HEK293 (cell line): ENCODE measurements around the gene CD48.

ENCODE experiments used
- BCL11A ChIP-seq: fragments of 450-650 bp; formaldehyde crosslinking; IDR thresholded peaks from 2 replicates; pipeline ENCODE4 v1.5.1; 2016; ENCODE audit warnings: low read depth, missing biosample characterization, missing genetic modification characterization
- ZNF354C ChIP-seq: fragments of 450-650 bp; formaldehyde crosslinking; IDR thresholded peaks from 2 replicates; pipeline ENCODE4 v1.5.1; 2016; ENCODE audit warnings: missing biosample characterization, missing genetic modification characterization, low read depth, borderline replicate concordance
- ZSCAN16 ChIP-seq: fragments of 450-650 bp; formaldehyde crosslinking; IDR thresholded peaks from 2 replicates; pipeline ENCODE4 v1.5.1; 2016; ENCODE audit warnings: missing biosample characterization, missing genetic modification characterization
- TF ChIP-seq, protein P1 (sequence below): fragments of 450-650 bp; formaldehyde crosslinking; IDR thresholded peaks from 2 replicates; pipeline ENCODE4 v1.5.1; 2016; ENCODE audit warnings: missing biosample characterization, missing genetic modification characterization

- TF ChIP-seq, protein P1, sequence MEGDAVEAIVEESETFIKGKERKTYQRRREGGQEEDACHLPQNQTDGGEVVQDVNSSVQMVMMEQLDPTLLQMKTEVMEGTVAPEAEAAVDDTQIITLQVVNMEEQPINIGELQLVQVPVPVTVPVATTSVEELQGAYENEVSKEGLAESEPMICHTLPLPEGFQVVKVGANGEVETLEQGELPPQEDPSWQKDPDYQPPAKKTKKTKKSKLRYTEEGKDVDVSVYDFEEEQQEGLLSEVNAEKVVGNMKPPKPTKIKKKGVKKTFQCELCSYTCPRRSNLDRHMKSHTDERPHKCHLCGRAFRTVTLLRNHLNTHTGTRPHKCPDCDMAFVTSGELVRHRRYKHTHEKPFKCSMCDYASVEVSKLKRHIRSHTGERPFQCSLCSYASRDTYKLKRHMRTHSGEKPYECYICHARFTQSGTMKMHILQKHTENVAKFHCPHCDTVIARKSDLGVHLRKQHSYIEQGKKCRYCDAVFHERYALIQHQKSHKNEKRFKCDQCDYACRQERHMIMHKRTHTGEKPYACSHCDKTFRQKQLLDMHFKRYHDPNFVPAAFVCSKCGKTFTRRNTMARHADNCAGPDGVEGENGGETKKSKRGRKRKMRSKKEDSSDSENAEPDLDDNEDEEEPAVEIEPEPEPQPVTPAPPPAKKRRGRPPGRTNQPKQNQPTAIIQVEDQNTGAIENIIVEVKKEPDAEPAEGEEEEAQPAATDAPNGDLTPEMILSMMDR (tag by site-specific recombination): no peak
- TF ChIP-seq ZSCAN16: no peak
- no peak for TF ChIP-seq BCL11A (tag by site-specific recombination)
- no peak for TF ChIP-seq ZNF354C (tag by site-specific recombination)
Measured at GRCh38 chr1:160643138-160643537, 68.5 kb downstream of the CD48 start.
